WTC11 (cell line): ENCODE results near the gene C6. TPM values are rescaled to one million over a fixed set of nuclear protein-coding genes. Genes with fewer than 3 reads are reported as not detected.

Source experiments
- ATAC-seq: fragments of 200-7000 bp; cut with Tn5 transposase; 2 replicates; pipeline ENCODE4 v1.10.0; 2021; ENCODE audit warnings: mild to moderate bottlenecking, moderate library complexity
- CTCF ChIA-PET: fragments of 300-600 bp; sonication (Branson Sonifier 250); formaldehyde crosslinking; loops from one replicate; lab custom pipeline; 2021; ENCODE audit warnings: antibody characterized with exemption; lab: Charles Lee
- POLR2A ChIA-PET: fragments of 350-600 bp; sonication (Branson Sonifier 250); formaldehyde crosslinking; loops from one replicate; lab custom pipeline; 2021; ENCODE audit warnings: antibody characterized with exemption; lab: Charles Lee
- DNase-seq: peaks from one replicate; pipeline ENCODE4 v3.0.0; 2021; ENCODE audit warnings: low spot score
- H3K27ac Mint-ChIP-seq: 2 replicates; pipeline ENCODE4 v1.8.0; 2021; ENCODE audit warnings: mixed read lengths
- H3K27me3 Mint-ChIP-seq: 2 replicates; pipeline ENCODE4 v1.8.0; 2021; ENCODE audit warnings: low read depth, mild to moderate bottlenecking, moderate library complexity, mixed read lengths
- H3K36me3 Mint-ChIP-seq: 2 replicates; pipeline ENCODE4 v1.8.0; 2021; ENCODE audit warnings: mixed read lengths
- H3K4me1 Mint-ChIP-seq: 2 replicates; pipeline ENCODE4 v1.8.0; 2022; ENCODE audit warnings: mixed read lengths
- H3K4me3 Mint-ChIP-seq: 2 replicates; pipeline ENCODE4 v1.8.0; 2021; ENCODE audit warnings: mild to moderate bottlenecking, moderate library complexity, mixed read lengths
- H3K9me3 Mint-ChIP-seq: 2 replicates; pipeline ENCODE4 v1.8.0; 2021; ENCODE audit warnings: mixed read lengths
- AR ChIP-seq: fragments of 250-450 bp; sonication (Bioruptor Pico); IDR thresholded peaks from 2 replicates; pipeline ENCODE4 v1.9.0; 2021; ENCODE audit warnings: mild to moderate bottlenecking
- ATF2 ChIP-seq: sonication (generic); formaldehyde crosslinking; IDR thresholded peaks from 2 replicates; pipeline ENCODE4 v1.8.1; 2022; ENCODE audit warnings: low read depth, missing genetic modification reagents, borderline replicate concordance
- ATF6 ChIP-seq: sonication (generic); formaldehyde crosslinking; IDR thresholded peaks from 2 replicates; pipeline ENCODE4 v1.8.1; 2023; ENCODE audit warnings: mild to moderate bottlenecking, missing genetic modification reagents
- E2F1 ChIP-seq: sonication (generic); formaldehyde crosslinking; IDR thresholded peaks from 2 replicates; pipeline ENCODE4 v1.8.0; 2022; ENCODE audit warnings: mild to moderate bottlenecking, missing genetic modification reagents
- EMX1 ChIP-seq: fragments of 250-450 bp; sonication (Bioruptor Pico); IDR thresholded peaks from 2 replicates; pipeline ENCODE4 v1.8.0; 2021; ENCODE audit warnings: mild to moderate bottlenecking
- FOXK1 ChIP-seq: sonication (generic); formaldehyde crosslinking; IDR thresholded peaks from 2 replicates; pipeline ENCODE4 v1.8.0; 2022; ENCODE audit warnings: mild to moderate bottlenecking, moderate library complexity, missing genetic modification reagents
- GABPB1 ChIP-seq: sonication (generic); formaldehyde crosslinking; IDR thresholded peaks from 2 replicates; pipeline ENCODE4 v1.8.1; 2023; ENCODE audit warnings: mild to moderate bottlenecking, missing genetic modification reagents
- GRHL2 ChIP-seq: fragments of 250-450 bp; sonication (Bioruptor Pico); IDR thresholded peaks from 2 replicates; pipeline ENCODE4 v1.8.0; 2022; ENCODE audit warnings: mild to moderate bottlenecking, moderate library complexity; ENCODE audit not compliant: insufficient replicate concordance, severe bottlenecking
- IRF2 ChIP-seq: sonication (generic); formaldehyde crosslinking; IDR thresholded peaks from 2 replicates; pipeline ENCODE4 v1.8.0; 2022; ENCODE audit warnings: low read depth, missing genetic modification reagents, borderline replicate concordance
- MAX ChIP-seq: sonication (generic); formaldehyde crosslinking; IDR thresholded peaks from 2 replicates; pipeline ENCODE4 v1.8.0; 2022; ENCODE audit warnings: mild to moderate bottlenecking, missing genetic modification reagents
- NFE2L1 ChIP-seq: sonication (generic); formaldehyde crosslinking; IDR thresholded peaks from 2 replicates; pipeline ENCODE4 v1.8.1; 2023; ENCODE audit warnings: missing genetic modification reagents
- NFYB ChIP-seq: sonication (generic); formaldehyde crosslinking; conservative IDR thresholded peaks from 2 replicates; pipeline ENCODE4 v1.8.0; 2022; ENCODE audit warnings: low read depth, missing genetic modification reagents
- NR2C2 ChIP-seq: sonication (generic); formaldehyde crosslinking; IDR thresholded peaks from 2 replicates; pipeline ENCODE4 v1.8.0; 2022; ENCODE audit warnings: mild to moderate bottlenecking, missing genetic modification reagents
- SMAD3 ChIP-seq: sonication (generic); formaldehyde crosslinking; IDR thresholded peaks from 2 replicates; pipeline ENCODE4 v1.8.0; 2022; ENCODE audit warnings: missing genetic modification reagents, mild to moderate bottlenecking, borderline replicate concordance
- TEAD4 ChIP-seq: sonication (generic); formaldehyde crosslinking; IDR thresholded peaks from 2 replicates; pipeline ENCODE4 v1.8.0; 2022; ENCODE audit warnings: mild to moderate bottlenecking, missing genetic modification reagents
- TP53 ChIP-seq: sonication (generic); formaldehyde crosslinking; IDR thresholded peaks from 2 replicates; pipeline ENCODE4 v1.8.1; 2023; ENCODE audit warnings: mild to moderate bottlenecking, missing genetic modification reagents
- ZBTB43 ChIP-seq: sonication (generic); formaldehyde crosslinking; IDR thresholded peaks from 2 replicates; pipeline ENCODE4 v1.8.1; 2023; ENCODE audit warnings: mild to moderate bottlenecking, missing genetic modification reagents
- ZNF121 ChIP-seq: sonication (generic); formaldehyde crosslinking; IDR thresholded peaks from 2 replicates; pipeline ENCODE4 v1.8.0; 2023; ENCODE audit warnings: missing genetic modification reagents
- ZNF138 ChIP-seq: sonication (generic); formaldehyde crosslinking; conservative IDR thresholded peaks from 2 replicates; pipeline ENCODE4 v1.8.1; 2022; ENCODE audit warnings: mild to moderate bottlenecking, moderate library complexity, missing genetic modification reagents
- ZSCAN18 ChIP-seq: fragments of 250-450 bp; sonication (Bioruptor Pico); IDR thresholded peaks from 2 replicates; pipeline ENCODE4 v2.1.2; 2022; ENCODE audit warnings: mild to moderate bottlenecking, moderate library complexity
- total RNA-seq: library from RNA; stranded (reverse); gene quantifications from 3 replicates; pipeline ENCODE4 v1.2.3, GENCODE V29; 2021
- TF ChIP-seq, protein P1 (sequence below): sonication (generic); formaldehyde crosslinking; IDR thresholded peaks from 2 replicates; pipeline ENCODE4 v1.8.1; 2022; ENCODE audit warnings: mild to moderate bottlenecking, moderate library complexity, missing genetic modification reagents
- TF ChIP-seq, protein P2 (sequence below): sonication (generic); formaldehyde crosslinking; IDR thresholded peaks from 2 replicates; pipeline ENCODE4 v1.8.1; 2023; ENCODE audit warnings: mild to moderate bottlenecking, missing genetic modification reagents, moderate library complexity

Gene C6
- total RNA-seq, 1 experiment from 2014 or later, result 0.13 TPM

GRCh38 chr5:41109186-41109585, 104.1 kb downstream of the C6 start:
- ATAC-seq (no peak), DNase-seq (no peak)
- ChIA-PET CTCF (no interaction called here), POLR2A (no interaction called here)
- no peaks in the 10 kb centered on the region for H3K36me3 Mint-ChIP-seq
- no peak overlapping the region for H3K27ac Mint-ChIP-seq
- no peaks in the 10 kb centered on the region for H3K27me3 Mint-ChIP-seq
- no peaks in the 10 kb centered on the region for H3K4me1 Mint-ChIP-seq
- H3K4me3 Mint-ChIP-seq, result no peak overlapping the region
- TF ChIP-seq FOXK1 (CRISPR knock-in tag), result no peak
- TF ChIP-seq ZNF121 (CRISPR knock-in tag), result no peak
- TF ChIP-seq ATF2, result no peak
- no peak for TF ChIP-seq NFE2L1 (CRISPR knock-in tag)
- no peak for TF ChIP-seq NFYB (CRISPR knock-in tag)
- no peak for TF ChIP-seq ZSCAN18 (CRISPR knock-in tag)
- no peak for TF ChIP-seq GABPB1 (CRISPR knock-in tag)
- TF ChIP-seq ZBTB43, result no peak
- TF ChIP-seq MAX, result no peak
- no peak for TF ChIP-seq ZNF138 (CRISPR knock-in tag)
- no peak for TF ChIP-seq E2F1
- TF ChIP-seq TP53 (CRISPR knock-in tag), result no peak
- no peak for TF ChIP-seq IRF2 (CRISPR knock-in tag)
- no peak for TF ChIP-seq GRHL2 (CRISPR knock-in tag)
- no peak for TF ChIP-seq ATF6 (CRISPR knock-in tag)
- TF ChIP-seq TEAD4 (CRISPR knock-in tag), result no peak
- TF ChIP-seq, protein P1, sequence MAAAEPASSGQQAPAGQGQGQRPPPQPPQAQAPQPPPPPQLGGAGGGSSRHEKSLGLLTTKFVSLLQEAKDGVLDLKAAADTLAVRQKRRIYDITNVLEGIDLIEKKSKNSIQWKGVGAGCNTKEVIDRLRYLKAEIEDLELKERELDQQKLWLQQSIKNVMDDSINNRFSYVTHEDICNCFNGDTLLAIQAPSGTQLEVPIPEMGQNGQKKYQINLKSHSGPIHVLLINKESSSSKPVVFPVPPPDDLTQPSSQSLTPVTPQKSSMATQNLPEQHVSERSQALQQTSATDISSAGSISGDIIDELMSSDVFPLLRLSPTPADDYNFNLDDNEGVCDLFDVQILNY (CRISPR knock-in tag), result no peak
- no peaks in the 10 kb centered on the region for H3K9me3 Mint-ChIP-seq

DNA sequence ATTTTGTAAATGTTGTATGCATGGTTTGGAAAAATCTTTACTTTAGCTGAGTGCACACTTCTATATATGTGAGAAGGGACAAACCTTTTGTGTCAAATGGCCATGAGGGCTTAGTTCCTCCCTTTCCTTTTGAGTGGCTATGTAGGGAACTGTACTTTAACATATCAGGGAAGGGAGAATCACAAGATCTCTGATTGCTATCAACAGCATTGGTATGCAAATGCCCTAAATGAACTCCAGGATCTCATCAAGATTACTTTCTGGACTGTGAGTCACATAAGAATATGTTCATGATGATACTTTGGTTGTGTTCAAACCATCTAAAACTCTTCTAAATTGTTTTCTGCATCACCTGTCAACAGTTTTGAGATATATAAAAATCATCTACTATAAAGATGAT, 111.0 kb downstream of the C6 start:
- Mint-ChIP-seq H3K27me3 (no peaks in the 10 kb centered on the region), H3K9me3 (no peaks in the 10 kb centered on the region), H3K27ac (no peak overlapping the region), H3K4me3 (no peak overlapping the region), H3K36me3 (no peaks in the 10 kb centered on the region), H3K4me1 (no peaks in the 10 kb centered on the region)
- TF ChIP-seq EMX1 (CRISPR knock-in tag), result no peak
- no peak for TF ChIP-seq AR (CRISPR knock-in tag)
- no peak for TF ChIP-seq NR2C2 (CRISPR knock-in tag)
- TF ChIP-seq, protein P2, sequence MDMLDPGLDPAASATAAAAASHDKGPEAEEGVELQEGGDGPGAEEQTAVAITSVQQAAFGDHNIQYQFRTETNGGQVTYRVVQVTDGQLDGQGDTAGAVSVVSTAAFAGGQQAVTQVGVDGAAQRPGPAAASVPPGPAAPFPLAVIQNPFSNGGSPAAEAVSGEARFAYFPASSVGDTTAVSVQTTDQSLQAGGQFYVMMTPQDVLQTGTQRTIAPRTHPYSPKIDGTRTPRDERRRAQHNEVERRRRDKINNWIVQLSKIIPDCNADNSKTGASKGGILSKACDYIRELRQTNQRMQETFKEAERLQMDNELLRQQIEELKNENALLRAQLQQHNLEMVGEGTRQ (CRISPR knock-in tag), result no peak
- no peak for TF ChIP-seq SMAD3 (CRISPR knock-in tag)
- ChIA-PET CTCF (no interaction called here), POLR2A (no interaction called here)
- DNase-seq (no peak), ATAC-seq (no peak)
